Measurements from ENCODE around the gene ALDOB.

ALDOB gene

GRCh38 chr9:101457003-101457402 lies 21.4 kb upstream of the ALDOB start:
- in situ Hi-C loops (cut with MboI; ENCODE audit: low sequenced_read_pairs), result no loop called here

DNA sequence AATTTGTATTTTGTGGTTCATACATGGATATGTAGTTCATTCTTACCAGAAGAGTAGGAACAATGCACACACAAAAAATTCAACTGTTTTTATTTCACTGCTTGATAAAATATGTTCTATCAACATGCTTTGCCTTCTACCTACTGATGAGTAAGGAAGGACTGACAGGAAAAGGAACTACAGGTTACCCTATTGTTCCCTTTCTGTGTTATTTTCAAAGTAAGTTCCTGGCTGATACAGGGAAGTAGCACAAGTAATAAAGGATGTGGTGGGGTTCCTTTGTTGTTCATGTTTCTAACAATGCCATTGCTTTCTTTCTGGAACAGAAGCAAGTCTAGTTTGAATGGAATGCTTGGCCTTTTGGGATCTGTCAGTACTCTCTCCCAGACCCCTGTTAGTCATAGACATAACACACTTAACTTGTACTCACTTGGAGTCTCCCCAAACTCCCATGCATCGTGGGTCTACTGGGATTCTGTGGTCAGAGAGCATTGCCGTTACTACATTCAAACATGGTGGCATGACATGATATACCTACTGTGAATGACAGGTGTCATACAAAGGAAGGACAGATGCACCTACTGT lies 20.2 kb upstream of the ALDOB start:
- in situ Hi-C loops (cut with MboI; ENCODE audit: low sequenced_read_pairs), result no loop called here

- in situ Hi-C loops (cut with MboI; ENCODE audit: low sequenced_read_pairs), result no loop called here
Measured at GRCh38 chr9:101453776-101454570, 18.4 kb upstream of the ALDOB start.

DNA sequence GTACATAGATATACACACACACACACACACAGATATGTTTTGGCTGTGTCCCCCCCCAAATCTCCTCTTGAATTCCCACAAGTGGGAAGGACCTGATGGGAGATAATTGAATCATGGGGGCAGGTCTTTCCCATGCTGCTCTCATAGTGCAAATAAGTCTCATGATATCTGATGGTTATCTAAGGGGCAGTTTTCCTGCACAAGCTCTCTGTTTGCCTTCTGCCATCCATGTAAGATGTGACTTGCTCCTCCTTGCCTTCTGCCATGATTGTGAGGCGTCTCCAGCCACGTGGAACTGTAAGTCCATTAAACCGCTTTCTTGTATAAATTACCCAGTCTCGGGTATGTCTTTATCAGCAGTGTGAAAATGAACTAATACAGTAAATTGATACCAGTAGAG lies 15.9 kb upstream of the ALDOB start:
- in situ Hi-C loops (cut with MboI; ENCODE audit: low sequenced_read_pairs), result no loop called here

DNA sequence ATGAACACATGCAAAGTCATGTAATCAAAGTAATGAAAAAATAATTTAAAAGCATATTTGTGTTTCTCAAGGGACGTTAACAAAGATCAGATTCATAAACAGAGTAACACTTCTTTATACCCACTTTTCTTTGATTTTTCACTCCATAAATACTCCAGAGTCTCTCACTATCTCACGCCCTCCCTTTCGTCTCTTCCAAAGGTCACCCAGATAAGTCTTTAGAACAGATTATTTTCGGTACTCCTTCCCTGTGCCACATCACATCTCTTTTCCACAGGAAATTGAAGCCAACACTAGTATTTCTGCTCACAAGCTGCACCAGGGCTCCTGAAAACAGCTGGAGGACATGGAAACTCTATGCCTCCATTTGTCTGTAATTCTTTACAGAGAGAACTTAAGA lies 15.4 kb upstream of the ALDOB start:
- in situ Hi-C loops (cut with MboI; ENCODE audit: low sequenced_read_pairs), result no loop called here

- in situ Hi-C loops (cut with MboI; ENCODE audit: low sequenced_read_pairs), result no loop called here
Measured at GRCh38 chr9:101449071-101449721, 13.6 kb upstream of the ALDOB start.

GRCh38 chr9:101448680-101449070 lies 13.1 kb upstream of the ALDOB start:
- in situ Hi-C loops (cut with MboI; ENCODE audit: low sequenced_read_pairs), result no loop called here

GRCh38 chr9:101446732-101447131 lies 11.2 kb upstream of the ALDOB start:
- in situ Hi-C loops (cut with MboI; ENCODE audit: low sequenced_read_pairs), result no loop called here

DNA sequence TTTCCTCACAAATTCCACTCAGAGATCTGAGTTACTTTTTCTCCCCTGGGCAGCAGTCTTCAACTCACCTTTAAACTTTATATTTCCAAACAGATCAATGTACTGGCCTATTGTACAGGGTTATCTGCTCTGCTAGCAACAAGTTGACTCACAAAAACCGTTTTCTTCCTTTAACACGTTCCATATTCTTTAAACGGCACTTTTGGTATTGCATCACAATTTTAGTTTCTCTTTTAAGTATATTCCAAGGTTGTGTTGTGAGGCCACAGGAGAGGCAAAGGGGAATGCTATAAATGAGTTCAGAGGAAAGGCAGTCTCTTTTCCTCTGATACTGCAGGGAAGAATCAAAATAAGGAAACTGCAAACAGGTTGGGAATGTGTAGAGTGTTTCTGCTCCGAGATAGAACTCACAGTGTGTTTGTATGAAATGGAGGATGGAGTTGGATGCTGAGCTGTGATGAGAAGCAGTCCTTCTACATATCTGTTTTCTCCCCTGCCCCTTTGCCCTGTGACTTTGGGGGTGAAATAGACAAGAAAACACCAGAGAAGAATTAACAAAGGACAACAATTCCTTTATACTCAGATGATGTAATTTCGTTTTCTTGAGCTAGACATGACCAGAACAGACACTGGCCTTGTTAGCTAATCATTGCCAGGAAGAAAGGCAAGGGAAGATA lies 9.9 kb upstream of the ALDOB start:
- in situ Hi-C loops (cut with MboI; ENCODE audit: low sequenced_read_pairs), result no loop called here

- in situ Hi-C loops (cut with MboI; ENCODE audit: low sequenced_read_pairs), result no loop called here
Measured at GRCh38 chr9:101443364-101443771, 7.8 kb upstream of the ALDOB start.

- in situ Hi-C loops (cut with MboI; ENCODE audit: low sequenced_read_pairs), result no loop called here
Measured at GRCh38 chr9:101442736-101443135, 7.2 kb upstream of the ALDOB start.

- in situ Hi-C loops (cut with MboI; ENCODE audit: low sequenced_read_pairs), result no loop called here
Measured at GRCh38 chr9:101442318-101442717, 6.7 kb upstream of the ALDOB start.

GRCh38 chr9:101440714-101441230 lies 5.2 kb upstream of the ALDOB start:
- in situ Hi-C loops (cut with MboI; ENCODE audit: low sequenced_read_pairs), result no loop called here

DNA sequence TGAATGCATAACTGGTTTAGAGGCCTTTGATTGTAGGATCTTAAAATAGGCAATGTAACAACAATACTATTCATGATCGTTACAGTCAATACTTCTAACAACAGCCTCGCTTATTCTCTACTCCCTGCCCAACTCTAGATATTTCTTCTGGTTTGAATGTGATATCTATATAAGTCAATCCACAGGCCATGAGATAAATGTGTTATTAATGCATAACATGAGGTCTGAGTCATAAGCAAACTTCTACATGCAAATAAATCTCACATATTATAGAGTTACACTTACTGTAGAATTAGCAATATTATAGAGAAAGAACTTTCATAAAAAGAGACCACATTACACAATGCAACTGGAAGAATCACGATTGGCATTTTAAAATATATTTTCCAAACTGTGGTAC lies 2.9 kb upstream of the ALDOB start:
- in situ Hi-C loops (cut with MboI; ENCODE audit: low sequenced_read_pairs), result no loop called here

- in situ Hi-C loops (cut with MboI; ENCODE audit: low sequenced_read_pairs), result no loop called here
Measured at GRCh38 chr9:101437806-101438232, 2.2 kb upstream of the ALDOB start.

DNA sequence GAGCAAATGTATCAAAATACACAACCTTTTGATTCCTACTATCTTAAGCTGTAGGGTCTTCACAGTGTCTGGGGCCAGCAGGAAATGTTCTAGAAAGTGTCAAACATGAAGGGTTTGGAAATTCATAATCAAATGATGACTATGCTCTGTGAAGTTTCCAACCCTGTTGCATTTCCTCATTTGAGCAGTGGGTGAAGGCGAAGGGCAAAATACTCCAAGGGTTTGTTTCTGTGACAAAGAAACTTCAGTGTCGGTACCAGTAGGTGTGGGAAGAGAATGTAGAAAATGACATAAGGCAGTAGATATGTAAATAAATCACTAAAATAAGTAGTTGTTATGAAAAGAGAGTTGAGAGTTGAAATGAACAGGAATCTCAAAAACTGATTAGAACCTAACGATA lies 576 bp downstream of the ALDOB start:
- in situ Hi-C loops (cut with MboI; ENCODE audit: low sequenced_read_pairs), result no loop called here

DNA sequence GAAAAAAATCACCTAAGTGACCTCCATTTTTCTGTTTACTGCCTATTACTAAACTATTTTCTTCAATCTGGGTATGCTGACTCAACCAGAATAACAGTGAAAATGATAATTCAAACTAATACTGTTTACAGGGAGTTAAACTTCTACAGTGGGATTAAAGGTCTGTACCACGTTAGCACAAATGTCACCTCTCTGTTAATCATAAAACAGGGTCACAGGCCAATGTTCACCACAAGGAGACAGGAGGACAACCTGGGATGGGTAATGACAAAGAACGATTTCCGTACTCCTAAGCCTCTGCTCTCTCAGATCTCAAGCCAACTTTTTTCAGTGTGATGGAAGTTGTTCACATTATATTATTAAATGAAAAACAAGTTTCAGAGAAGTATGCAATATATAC lies 2.3 kb downstream of the ALDOB start:
- in situ Hi-C loops (cut with MboI; ENCODE audit: low sequenced_read_pairs), result no loop called here

- in situ Hi-C loops (cut with MboI; ENCODE audit: low sequenced_read_pairs), result no loop called here
Measured at GRCh38 chr9:101432740-101433139, 2.8 kb downstream of the ALDOB start.

DNA sequence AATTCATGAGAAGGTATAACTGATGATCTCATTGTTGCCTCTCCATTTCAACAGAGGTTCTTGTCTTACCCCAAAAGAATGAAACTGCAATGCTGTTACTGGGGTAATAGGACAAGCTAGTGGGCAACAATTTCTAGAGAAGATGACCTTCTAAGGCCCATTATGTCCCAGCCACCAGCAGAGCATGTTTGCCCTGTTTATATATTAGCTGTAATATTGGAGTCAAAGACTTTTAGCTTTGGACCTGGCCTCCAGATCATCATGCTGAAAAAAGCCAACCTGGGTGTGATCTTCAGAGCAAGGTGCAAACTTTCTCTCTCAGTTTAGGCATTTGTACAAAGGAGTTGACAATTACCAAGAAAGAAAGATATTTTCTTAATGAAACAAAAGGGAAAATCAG lies 3.4 kb downstream of the ALDOB start:
- in situ Hi-C loops (cut with MboI; ENCODE audit: low sequenced_read_pairs), result no loop called here

DNA sequence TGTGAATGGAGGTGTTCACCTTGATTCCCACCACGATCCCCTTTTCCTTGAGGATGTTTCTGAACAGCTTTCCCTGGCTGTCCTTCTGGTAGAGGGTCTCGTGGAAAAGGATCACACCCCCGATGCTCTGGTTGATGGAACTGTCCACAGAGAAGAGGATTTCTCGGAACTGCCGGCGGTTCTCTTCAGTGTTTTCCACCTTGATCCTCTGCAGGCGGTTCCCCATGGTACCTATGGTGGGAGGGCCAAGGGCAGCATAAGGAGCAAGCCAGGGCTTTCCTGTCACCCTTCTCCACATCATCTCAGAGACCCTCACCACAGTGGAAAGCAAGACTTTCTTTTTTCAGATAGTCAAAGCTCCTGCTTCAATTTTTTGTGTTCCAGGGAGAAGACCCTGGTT lies 5.8 kb downstream of the ALDOB start:
- in situ Hi-C loops (cut with MboI; ENCODE audit: low sequenced_read_pairs), result no loop called here

DNA sequence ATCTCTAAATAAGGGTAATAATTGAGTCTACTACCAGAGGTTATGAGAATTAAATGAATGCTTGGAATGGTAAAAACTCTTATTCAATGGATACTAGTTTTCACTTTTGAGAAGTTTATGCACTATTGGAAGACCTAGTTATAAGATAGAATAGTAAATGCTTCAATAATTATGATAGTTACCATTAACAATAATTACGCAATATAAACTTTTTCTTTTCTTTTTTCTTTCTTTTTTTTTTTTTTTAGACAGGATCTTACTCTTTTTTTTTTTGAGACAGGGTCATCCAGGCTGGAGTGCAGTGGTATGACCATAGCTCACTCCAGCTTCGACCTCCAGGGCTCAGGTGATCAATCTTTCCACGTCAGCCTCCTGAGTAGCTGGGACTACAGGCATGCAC lies 6.7 kb downstream of the ALDOB start:
- in situ Hi-C loops (cut with MboI; ENCODE audit: low sequenced_read_pairs), result no loop called here

Data from HL-60/S4 (cell line).